Measurements from ENCODE around the gene KLC1.

DNA sequence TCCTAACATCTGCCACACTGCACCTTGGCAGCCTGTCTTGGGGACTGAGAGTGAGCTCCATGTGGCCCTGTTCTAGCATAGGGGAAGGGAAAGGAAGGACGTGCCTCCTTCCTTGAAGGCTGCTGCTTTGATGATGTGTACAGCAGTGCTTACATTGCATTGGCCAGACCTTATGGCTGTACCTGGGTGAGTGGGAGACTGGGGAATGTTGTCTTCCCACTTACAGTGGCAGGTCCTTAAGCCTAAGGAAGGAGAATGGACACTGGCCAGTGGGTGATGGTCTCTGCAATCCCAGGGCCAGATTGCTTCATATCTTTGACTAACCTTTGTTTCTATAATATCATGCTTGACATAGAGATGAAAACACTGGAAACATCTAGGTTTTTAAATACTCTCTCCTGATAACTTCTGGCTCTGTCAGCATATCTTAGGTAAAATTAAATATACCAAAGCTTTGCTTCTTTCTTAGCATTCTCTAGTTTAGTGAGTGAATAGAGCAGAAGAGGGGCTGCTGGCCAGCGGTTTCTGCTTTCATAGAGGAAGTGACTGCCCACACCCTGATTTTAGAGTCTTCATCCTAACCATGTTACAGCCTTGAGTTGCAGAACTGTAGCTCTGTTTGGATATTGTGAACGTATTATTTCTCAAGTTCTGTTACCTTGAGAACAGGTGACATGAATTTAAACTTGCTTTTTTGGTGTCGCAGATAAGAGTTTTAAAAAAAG is 27.2 kb downstream of the KLC1 start:
- TF ChIP-seq POLR2AphosphoS5 (IDR thresholded peaks at IDR 0.05; ENCODE audit: low read depth, low read length) = no peak
- no peak for TF ChIP-seq TAF1 (IDR thresholded peaks at IDR 0.05; ENCODE audit: borderline replicate concordance, insufficient read depth, low read length)
- TF ChIP-seq, protein P1, sequence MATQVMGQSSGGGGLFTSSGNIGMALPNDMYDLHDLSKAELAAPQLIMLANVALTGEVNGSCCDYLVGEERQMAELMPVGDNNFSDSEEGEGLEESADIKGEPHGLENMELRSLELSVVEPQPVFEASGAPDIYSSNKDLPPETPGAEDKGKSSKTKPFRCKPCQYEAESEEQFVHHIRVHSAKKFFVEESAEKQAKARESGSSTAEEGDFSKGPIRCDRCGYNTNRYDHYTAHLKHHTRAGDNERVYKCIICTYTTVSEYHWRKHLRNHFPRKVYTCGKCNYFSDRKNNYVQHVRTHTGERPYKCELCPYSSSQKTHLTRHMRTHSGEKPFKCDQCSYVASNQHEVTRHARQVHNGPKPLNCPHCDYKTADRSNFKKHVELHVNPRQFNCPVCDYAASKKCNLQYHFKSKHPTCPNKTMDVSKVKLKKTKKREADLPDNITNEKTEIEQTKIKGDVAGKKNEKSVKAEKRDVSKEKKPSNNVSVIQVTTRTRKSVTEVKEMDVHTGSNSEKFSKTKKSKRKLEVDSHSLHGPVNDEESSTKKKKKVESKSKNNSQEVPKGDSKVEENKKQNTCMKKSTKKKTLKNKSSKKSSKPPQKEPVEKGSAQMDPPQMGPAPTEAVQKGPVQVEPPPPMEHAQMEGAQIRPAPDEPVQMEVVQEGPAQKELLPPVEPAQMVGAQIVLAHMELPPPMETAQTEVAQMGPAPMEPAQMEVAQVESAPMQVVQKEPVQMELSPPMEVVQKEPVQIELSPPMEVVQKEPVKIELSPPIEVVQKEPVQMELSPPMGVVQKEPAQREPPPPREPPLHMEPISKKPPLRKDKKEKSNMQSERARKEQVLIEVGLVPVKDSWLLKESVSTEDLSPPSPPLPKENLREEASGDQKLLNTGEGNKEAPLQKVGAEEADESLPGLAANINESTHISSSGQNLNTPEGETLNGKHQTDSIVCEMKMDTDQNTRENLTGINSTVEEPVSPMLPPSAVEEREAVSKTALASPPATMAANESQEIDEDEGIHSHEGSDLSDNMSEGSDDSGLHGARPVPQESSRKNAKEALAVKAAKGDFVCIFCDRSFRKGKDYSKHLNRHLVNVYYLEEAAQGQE (IDR thresholded peaks at IDR 0.05; ENCODE audit: insufficient read depth in 1 of 2, low read depth in 2 of 2, low read length in 2 of 2) = no peak
- no peak for TF ChIP-seq FOXP2 (optimal IDR thresholded peaks at IDR 0.05; ENCODE audit: borderline replicate concordance, extremely low read depth, extremely low read length, insufficient read depth)
